ENCODE results near the gene MPC1.
"Not testable (repeated sequence)": the region's sequence is repeated elsewhere in the genome, so short reads cannot be mapped to it uniquely, and the experiment has no call there.

- TF ChIP-seq CTCF (IDR thresholded peaks at IDR 0.05 in 8 of 11, conservative IDR thresholded peaks at IDR 0.05 in 3 of 11): peak; percentile 55 to 85 (median 78)
- TF ChIP-seq POLR2A (IDR thresholded peaks at IDR 0.05): not testable (repeated sequence)
These were observed 18.0 kb upstream of the MPC1 start for GRCh38 chr6:166400649-166401250.
